Astrocyte (in vitro differentiated cells and primary cell): ENCODE measurements around the gene LRRC34. TPM values are rescaled to one million over a fixed set of nuclear protein-coding genes. Genes with fewer than 3 reads are reported as not detected.

Experiments
- DNase-seq: peaks from one replicate; pipeline ENCODE4 v3.0.0-alpha.2; 2010; ENCODE audit warnings: low read depth
- FAIRE-seq: peaks from 2 replicates; lab custom pipeline; 2011; peaks lifted over from hg19 to GRCh38; lab: Jason Lieb, UNC
- H2AFZ ChIP-seq: 2 replicates; pipeline ENCODE4 v1.6.0; 2012; ENCODE audit warnings: low read depth, low read length, inconsistent platforms
- H3K27ac ChIP-seq: 2 replicates; pipeline ENCODE4 v1.5.1; 2011; ENCODE audit warnings: low read depth, low read length, inconsistent platforms
- H3K27me3 ChIP-seq: 2 replicates; pipeline ENCODE4 v1.6.0; 2011; ENCODE audit warnings: low read length, inconsistent platforms; ENCODE audit not compliant: insufficient read depth
- H3K36me3 ChIP-seq: 2 replicates; pipeline ENCODE4 v1.5.1; 2011; ENCODE audit warnings: low read length, inconsistent platforms; ENCODE audit not compliant: insufficient read depth
- H3K4me1 ChIP-seq: 2 replicates; pipeline ENCODE4 v1.5.1; 2011; ENCODE audit warnings: low read length, inconsistent platforms; ENCODE audit not compliant: insufficient read depth
- H3K4me2 ChIP-seq: 2 replicates; pipeline ENCODE4 v1.6.0; 2012; ENCODE audit warnings: low read length, inconsistent platforms
- H3K4me3 ChIP-seq: 2 replicates; pipeline ENCODE4 v1.5.1; 2011; ENCODE audit warnings: low read depth, mild to moderate bottlenecking, low read length, inconsistent platforms; ENCODE audit not compliant: insufficient read depth
- H3K79me2 ChIP-seq: 2 replicates; pipeline ENCODE4 v1.6.0; 2012; ENCODE audit warnings: mild to moderate bottlenecking, low read length, inconsistent platforms; ENCODE audit not compliant: insufficient read depth
- H3K9ac ChIP-seq: 2 replicates; pipeline ENCODE4 v1.6.0; 2012; ENCODE audit warnings: mild to moderate bottlenecking, low read length, inconsistent platforms
- H3K9me3 ChIP-seq: 2 replicates; pipeline ENCODE4 v1.5.1; 2012; ENCODE audit warnings: low read depth, mild to moderate bottlenecking, low read length, inconsistent platforms; ENCODE audit not compliant: insufficient read depth
- H4K20me1 ChIP-seq: 2 replicates; pipeline ENCODE4 v1.6.0; 2012; ENCODE audit warnings: low read length, inconsistent platforms; ENCODE audit not compliant: insufficient read depth
- H3K27ac Mint-ChIP-seq: one replicate; pipeline ENCODE4 v1.8.0; 2021; ENCODE audit warnings: mild to moderate bottlenecking, mixed read lengths; ENCODE audit not compliant: unreplicated experiment
- H3K27me3 Mint-ChIP-seq: one replicate; pipeline ENCODE4 v1.8.0; 2021; ENCODE audit warnings: low read depth, mixed read lengths; ENCODE audit not compliant: unreplicated experiment
- H3K36me3 Mint-ChIP-seq: one replicate; pipeline ENCODE4 v1.8.0; 2021; ENCODE audit warnings: low read depth, mixed read lengths; ENCODE audit not compliant: unreplicated experiment
- H3K4me1 Mint-ChIP-seq: one replicate; pipeline ENCODE4 v1.8.0; 2021; ENCODE audit warnings: low read depth, mixed read lengths; ENCODE audit not compliant: unreplicated experiment
- H3K4me3 Mint-ChIP-seq: one replicate; pipeline ENCODE4 v1.8.0; 2021; ENCODE audit warnings: mild to moderate bottlenecking, moderate library complexity, mixed read lengths; ENCODE audit not compliant: unreplicated experiment
- H3K9me3 Mint-ChIP-seq: one replicate; pipeline ENCODE4 v1.8.0; 2021; ENCODE audit warnings: mild to moderate bottlenecking, mixed read lengths; ENCODE audit not compliant: unreplicated experiment
- CTCF ChIP-seq: IDR thresholded peaks from 2 replicates; pipeline ENCODE4 v1.5.1; 2011; ENCODE audit warnings: low read depth, mild to moderate bottlenecking, inconsistent platforms, low read length, moderate library complexity; ENCODE audit not compliant: insufficient read depth
- EZH2 ChIP-seq: IDR thresholded peaks from 2 replicates; pipeline ENCODE4 v1.6.1; 2012; ENCODE audit warnings: mild to moderate bottlenecking, low read length, inconsistent platforms; ENCODE audit not compliant: insufficient read depth
- total RNA-seq: library from RNA; stranded (reverse); gene quantifications from 2 replicates; pipeline ENCODE4 v1.2.1, GENCODE V29; 2021

The LRRC34 gene
- total RNA-seq, 1 donor from 2014 or later = 1.0 TPM

GRCh38 chr3:169792359-169792758 lies 20.3 kb downstream of the LRRC34 start:
- Histone ChIP-seq H3K27ac (no peak overlapping the region), H3K9me3 (no peaks in the 10 kb centered on the region), H3K36me3 (peaks cover 7% of the 10 kb centered on the region), H4K20me1 (no peaks in the 10 kb centered on the region), H3K79me2 (no peaks in the 10 kb centered on the region), H3K4me1 (peaks cover 7% of the 10 kb centered on the region), H2AFZ (no peak overlapping the region), H3K27me3 (no peaks in the 10 kb centered on the region), H3K9ac (no peak overlapping the region), H3K4me2 (no peak overlapping the region), H3K4me3 (no peak overlapping the region)
- Mint-ChIP-seq H3K27ac (no peak overlapping the region), H3K36me3 (peaks cover 3% of the 10 kb centered on the region), H3K27me3 (no peaks in the 10 kb centered on the region), H3K4me3 (no peak overlapping the region), H3K4me1 (peaks cover 8% of the 10 kb centered on the region), H3K9me3 (no peaks in the 10 kb centered on the region)
- FAIRE-seq = no peak
- no peak for DNase-seq
- TF ChIP-seq CTCF (no peak), EZH2 (no peak)

- no peak overlapping the region for H3K9ac ChIP-seq
- peaks cover 7% of the 10 kb centered on the region for H3K4me1 ChIP-seq
- H3K27me3 ChIP-seq = no peaks in the 10 kb centered on the region
- no peaks in the 10 kb centered on the region for H3K9me3 ChIP-seq
- no peak overlapping the region for H2AFZ ChIP-seq
- Mint-ChIP-seq H3K27me3 (no peaks in the 10 kb centered on the region), H3K36me3 (peaks cover 3% of the 10 kb centered on the region), H3K27ac (no peak overlapping the region), H3K4me3 (no peak overlapping the region), H3K9me3 (no peaks in the 10 kb centered on the region), H3K4me1 (peaks cover 8% of the 10 kb centered on the region)
- FAIRE-seq (no peak), DNase-seq (peak; percentile 35)
- H4K20me1 ChIP-seq = no peaks in the 10 kb centered on the region
- no peak overlapping the region for H3K4me3 ChIP-seq
- no peak overlapping the region for H3K4me2 ChIP-seq
- no peak overlapping the region for H3K27ac ChIP-seq
- TF ChIP-seq CTCF (no peak), EZH2 (no peak)
- H3K36me3 ChIP-seq = peaks cover 19% of the 10 kb centered on the region
- no peaks in the 10 kb centered on the region for H3K79me2 ChIP-seq
These were observed 21.8 kb downstream of the LRRC34 start for GRCh38 chr3:169790687-169791429.

- peaks cover 8% of the 10 kb centered on the region for H3K4me1 Mint-ChIP-seq
- no peaks in the 10 kb centered on the region for H3K27me3 Mint-ChIP-seq
- Histone ChIP-seq H3K9ac (no peak overlapping the region), H3K4me2 (no peak overlapping the region), H3K79me2 (no peaks in the 10 kb centered on the region), H3K27me3 (no peaks in the 10 kb centered on the region), H2AFZ (no peak overlapping the region), H3K4me1 (peaks cover 7% of the 10 kb centered on the region), H4K20me1 (no peaks in the 10 kb centered on the region), H3K9me3 (no peaks in the 10 kb centered on the region), H3K27ac (no peak overlapping the region), H3K4me3 (no peak overlapping the region), H3K36me3 (peaks cover 25% of the 10 kb centered on the region)
- H3K4me3 Mint-ChIP-seq = no peak overlapping the region
- DNase-seq (no peak), FAIRE-seq (no peak)
- no peaks in the 10 kb centered on the region for H3K9me3 Mint-ChIP-seq
- peaks cover 3% of the 10 kb centered on the region for H3K36me3 Mint-ChIP-seq
- no peak for TF ChIP-seq CTCF
- no peak for TF ChIP-seq EZH2
- H3K27ac Mint-ChIP-seq = no peak overlapping the region
These were observed 22.5 kb downstream of the LRRC34 start for GRCh38 chr3:169790219-169790618.
